Smooth muscle cell of the coronary artery (primary cell): Measurements from ENCODE around the gene LPAR2. TPM values are rescaled to one million over a fixed set of nuclear protein-coding genes. Genes with fewer than 3 reads are reported as not detected.

ENCODE experiments used
- total RNA-seq: library from RNA; depleted of rRNA; stranded (reverse); fragments of >200 nt; gene quantifications from 2 replicates; pipeline ENCODE4 v1.2.3, GENCODE V29; 2014; ENCODE audit warnings: low replicate concordance

LPAR2 gene
- 0.83 and 1.9 TPM in 2 replicates for total RNA-seq

DNA sequence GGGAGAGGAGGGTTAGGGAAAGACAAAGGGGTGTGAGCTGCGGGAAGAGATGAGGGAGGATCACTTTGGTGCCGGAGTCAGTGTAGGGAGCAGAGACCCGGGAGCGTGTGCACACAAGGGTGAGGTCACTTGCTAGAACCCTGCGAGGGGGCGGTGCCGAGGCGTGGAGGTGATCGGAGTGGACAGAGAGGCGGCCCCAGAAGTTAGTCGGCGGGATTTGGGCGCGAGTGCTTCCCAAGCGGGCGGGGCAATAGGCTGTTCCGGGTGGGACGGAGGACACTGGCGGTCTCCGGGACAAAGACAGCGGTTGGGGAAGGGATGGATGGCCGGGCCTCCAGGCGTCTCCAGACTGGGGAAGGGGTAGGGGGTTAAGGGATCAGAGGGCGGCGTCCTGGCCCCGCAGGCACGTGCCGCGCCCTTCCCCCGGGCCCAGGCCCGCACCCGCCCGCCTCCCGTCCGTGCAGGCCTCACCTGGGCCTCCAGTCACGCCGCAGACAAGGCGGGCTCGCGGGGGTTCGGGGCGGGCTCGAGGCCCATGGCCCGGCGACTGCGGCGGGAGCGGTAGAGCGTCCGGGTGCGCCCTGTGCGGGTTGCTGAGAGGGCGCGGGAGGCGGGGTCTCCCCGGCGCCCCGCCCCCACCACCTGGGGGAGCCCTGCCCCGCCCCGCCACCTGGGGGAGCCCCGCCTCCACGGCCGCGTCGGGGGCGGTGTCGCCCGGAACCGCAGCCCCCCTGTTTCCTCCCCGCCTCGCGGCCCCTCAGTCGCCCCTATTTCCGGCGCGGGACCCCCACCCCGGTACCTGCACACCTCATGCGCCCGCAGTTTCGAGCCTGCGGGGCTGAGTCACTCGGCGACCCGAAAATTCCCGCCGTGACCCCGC is at the start of gene LPAR2:
TSS of gene LPAR2 (minus strand) at position 600 of the 880 bp plus-strand sequence. CDS start 945 bp downstream, outside the sequence.

DNA sequence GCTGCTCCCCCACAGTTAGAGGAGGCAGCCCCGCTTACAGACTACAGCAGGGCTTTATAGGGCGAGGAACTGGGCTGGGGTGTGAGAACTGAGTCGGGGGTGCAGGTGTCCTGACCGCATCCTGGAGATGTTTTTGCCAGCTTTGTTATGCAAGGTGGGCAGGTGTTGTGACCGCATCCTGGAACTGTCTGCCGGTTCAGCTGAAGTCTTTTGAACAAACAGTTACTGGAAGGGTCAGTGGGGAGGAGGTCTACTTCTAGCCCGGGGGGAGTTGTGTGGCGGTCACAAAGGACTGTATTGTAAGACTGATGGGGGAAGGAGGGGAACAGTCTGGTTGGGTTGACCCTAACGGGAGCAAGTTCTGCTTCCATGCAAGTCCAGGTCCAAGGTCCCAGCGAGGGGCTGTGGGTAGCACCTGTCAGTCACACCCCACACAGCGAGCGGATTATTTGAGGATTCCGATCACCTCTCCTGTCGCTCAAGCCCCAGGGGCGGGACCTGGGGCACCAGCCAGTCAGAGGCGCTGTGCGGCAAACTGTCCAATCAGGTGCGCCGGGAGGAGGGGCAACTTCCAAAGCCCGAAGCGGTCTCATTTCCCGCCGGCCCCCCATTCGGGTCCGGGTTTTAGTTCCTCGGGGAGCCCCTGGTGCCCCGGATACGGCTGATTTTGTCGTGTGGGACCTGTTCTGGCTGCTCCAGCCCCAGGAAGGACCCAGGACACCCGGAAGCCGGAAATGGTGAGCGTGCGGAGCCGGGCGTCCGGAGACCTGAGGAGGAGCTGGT is 40.4 kb upstream of the LPAR2 start, which contains the start of gene ZNF101:
TSS of gene ZNF101 (plus strand) at position 610 of the 783 bp plus-strand sequence. CDS start at position 735, 125 bp downstream.

DNA sequence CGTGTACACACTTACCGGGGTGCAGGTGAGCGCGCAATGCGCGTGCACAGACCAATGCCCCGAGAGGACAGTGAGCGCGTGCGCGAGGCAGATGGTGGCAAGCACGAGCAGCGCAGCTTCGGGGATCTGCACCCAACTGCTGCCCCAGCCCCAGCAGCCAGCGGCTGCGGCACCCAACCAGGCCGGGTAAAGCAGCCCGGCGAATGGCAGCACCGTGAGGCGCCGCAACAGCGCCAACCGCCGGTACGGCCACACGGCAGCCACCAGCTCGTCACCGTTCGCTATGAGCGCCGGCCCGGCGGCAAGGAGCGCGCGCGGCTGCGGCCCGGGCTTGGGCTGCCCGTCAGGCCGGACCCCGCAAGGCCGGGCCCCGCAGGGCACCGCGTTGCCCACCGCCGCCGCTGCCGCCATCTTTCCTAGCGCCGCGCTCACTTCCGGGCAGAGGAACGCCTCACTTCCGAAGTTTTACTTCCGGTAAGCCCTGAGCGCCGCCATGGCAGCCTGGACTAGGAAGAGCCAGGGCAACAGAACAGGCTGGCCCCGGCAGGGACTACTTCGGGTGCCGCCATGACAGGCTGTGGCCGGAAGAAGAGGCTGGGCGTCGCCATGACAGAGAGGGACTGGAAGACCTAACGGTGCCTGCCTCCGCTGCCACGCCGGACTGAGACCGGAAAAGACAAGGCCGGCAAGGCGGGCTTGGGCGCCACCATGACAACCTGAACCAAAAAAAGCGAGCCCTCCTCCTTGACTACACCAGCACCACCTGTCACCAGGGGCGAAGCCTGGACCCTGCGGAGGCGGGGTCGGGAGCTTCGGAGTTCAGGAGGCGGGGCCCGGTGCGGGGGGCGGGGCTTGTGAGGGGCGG is 35.5 kb upstream of the LPAR2 start, which contains the start of gene ATP13A1:
TSS of gene ATP13A1 (minus strand) at position 421 of the 865 bp plus-strand sequence. CDS start at position 411, 10 bp downstream.

DNA sequence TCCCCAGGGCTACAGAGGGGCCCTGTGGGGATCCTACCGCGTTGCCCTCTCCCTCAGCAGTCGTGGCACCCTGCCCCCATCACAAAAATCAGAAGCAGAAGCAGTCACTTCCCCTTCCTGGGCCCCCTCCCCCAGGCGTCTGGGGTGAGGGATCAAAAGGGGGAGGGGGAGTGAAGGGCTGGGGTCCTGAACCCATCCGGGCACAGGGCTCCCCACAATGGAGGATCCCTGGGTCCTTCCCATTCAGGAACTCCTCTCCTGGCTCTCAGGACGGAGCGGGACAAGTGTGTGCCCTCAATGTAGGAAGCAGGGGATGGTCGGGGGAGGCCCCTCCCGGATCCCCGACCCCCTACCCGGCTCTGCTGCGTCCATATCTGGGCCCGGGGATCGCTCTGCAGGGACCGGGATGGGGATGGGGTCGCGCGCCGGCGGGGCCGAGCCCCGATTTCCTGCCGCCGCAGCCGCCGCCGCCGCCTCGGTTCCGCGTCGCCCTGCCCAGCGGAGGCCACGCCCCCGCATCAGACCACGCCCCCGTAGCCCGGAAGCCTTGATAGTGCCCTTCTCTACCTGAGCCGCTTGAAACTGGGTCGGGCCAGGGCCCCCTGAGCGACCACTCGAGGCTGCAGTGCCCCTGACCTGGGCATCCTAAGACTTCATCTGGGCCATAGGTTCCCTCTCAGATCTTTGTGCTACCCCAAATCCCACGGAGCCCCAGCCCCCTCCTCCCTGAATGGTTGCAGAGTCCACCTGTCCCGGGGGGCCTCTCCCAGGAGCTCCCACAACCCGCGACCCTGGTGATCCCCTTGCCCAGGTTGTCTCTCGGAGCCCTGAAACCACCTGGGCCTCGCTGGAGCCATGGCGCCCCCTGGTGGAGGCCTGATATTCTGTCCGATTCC is 15.4 kb upstream of the LPAR2 start, which contains the start of gene GMIP:
TSS of gene GMIP (minus strand) at position 500 of the 896 bp plus-strand sequence. CDS start at position 372, 128 bp downstream.

DNA sequence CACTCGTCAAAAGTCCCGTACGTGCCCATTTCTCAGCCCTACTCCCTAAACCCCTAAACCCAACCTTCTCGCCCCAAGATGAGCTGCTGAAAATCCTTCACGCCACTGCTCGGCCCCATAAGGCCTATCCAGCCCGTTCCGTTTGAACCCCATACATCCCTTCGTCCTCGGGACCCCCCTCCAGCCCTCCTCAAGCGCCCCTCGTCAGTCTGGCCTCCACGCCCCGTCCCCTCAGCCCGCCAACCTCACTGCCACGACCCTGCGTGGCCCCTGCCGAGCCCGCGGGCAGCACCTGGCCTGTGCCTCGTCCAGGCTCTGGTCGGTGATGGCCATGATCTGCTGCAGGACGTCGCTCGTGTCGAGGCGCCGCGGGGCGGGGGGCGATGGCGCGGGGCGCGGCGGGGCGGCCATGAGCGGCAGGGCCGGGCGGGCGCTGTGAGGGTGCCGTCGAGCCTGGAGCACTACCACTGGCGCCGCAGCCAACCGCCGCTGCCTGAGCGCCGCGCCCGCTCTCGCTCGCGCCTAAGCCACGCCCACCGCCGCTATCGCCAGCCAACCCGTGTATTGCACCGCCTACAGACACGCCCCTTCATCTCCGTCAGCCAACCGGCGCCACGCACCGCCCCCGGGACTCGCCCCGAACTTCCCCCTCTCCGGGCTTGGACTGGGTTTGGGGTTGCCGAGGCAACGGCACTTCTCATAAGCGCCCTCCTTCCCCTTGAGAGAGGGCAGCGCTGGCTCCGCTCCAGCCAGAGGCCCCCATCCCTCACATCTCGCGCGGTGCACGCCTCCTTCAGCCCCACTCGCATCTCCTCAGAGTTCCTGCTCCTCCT is 9.6 kb downstream of the LPAR2 start, which contains the start of gene PBX4:
TSS of gene PBX4 (minus strand) at position 469 of the 833 bp plus-strand sequence. CDS start at position 411, 58 bp downstream.

Other genes with a start within 250 kb of the LPAR2 start
- gene GATAD2A, start 222.5 kb downstream of the LPAR2 start, total RNA-seq, result 30.1 and 40.2 TPM in 2 replicates
- 1.5 and 2.9 TPM in 2 replicates for gene TSSK6, start 112.7 kb downstream of the LPAR2 start, total RNA-seq
- gene NDUFA13, start 112.0 kb downstream of the LPAR2 start, total RNA-seq, result 440 and 987 TPM in 2 replicates
- gene YJEFN3, start 99.3 kb downstream of the LPAR2 start, total RNA-seq, result 0.12 and 0.15 TPM in 2 replicates
- gene CILP2, start 90.0 kb downstream of the LPAR2 start, total RNA-seq, result 0.08 and 0.12 TPM in 2 replicates
- 3.2 TPM in 1 of 2 replicates, not detected in the other for gene PBX4, start 9.5 kb downstream of the LPAR2 start, total RNA-seq
- 1.4 and 4.7 TPM in 2 replicates for gene GMIP, start 15.4 kb upstream of the LPAR2 start, total RNA-seq
- 20.6 and 30.0 TPM in 2 replicates for gene ATP13A1, start 35.5 kb upstream of the LPAR2 start, total RNA-seq
- gene ZNF101, start 40.6 kb upstream of the LPAR2 start, total RNA-seq, result 2.7 and 5.3 TPM in 2 replicates
- gene ZNF14, start 104.9 kb upstream of the LPAR2 start, total RNA-seq, result 4.3 and 4.9 TPM in 2 replicates
- 7.6 and 7.8 TPM in 2 replicates for gene ZNF506, start 193.5 kb upstream of the LPAR2 start, total RNA-seq
- 1.1 and 2.7 TPM in 2 replicates for gene ZNF253, start 237.7 kb upstream of the LPAR2 start, total RNA-seq